Umbilical cord (tissue), 2 donors: ENCODE data around the gene SMIM3. TPM values are rescaled to one million over a fixed set of nuclear protein-coding genes. Genes with fewer than 3 reads are reported as not detected.
A peak's percentile ranks its signal among the peaks of the same experiment; 100 is the strongest.

ENCODE experiments used
- DNase-seq: peaks from one replicate; pipeline ENCODE4 v3.0.0-alpha.2; 2015; ENCODE audit warnings: low spot score
- total RNA-seq: library from RNA; depleted of rRNA; stranded (reverse); fragments of >200 nt; gene quantifications from one replicate; pipeline ENCODE4 v1.2.3, GENCODE V29; 2014; ENCODE audit warnings: low replicate concordance; ENCODE audit not compliant: insufficient read depth

The SMIM3 gene
- total RNA-seq, 1 donor from 2014 or later = 59.5 TPM

- no peak for DNase-seq
Measured at GRCh38 chr5:150765011-150765798, 13.4 kb upstream of the SMIM3 start.

GRCh38 chr5:150765799-150766169 lies 12.8 kb upstream of the SMIM3 start:
- no peak for DNase-seq

DNA sequence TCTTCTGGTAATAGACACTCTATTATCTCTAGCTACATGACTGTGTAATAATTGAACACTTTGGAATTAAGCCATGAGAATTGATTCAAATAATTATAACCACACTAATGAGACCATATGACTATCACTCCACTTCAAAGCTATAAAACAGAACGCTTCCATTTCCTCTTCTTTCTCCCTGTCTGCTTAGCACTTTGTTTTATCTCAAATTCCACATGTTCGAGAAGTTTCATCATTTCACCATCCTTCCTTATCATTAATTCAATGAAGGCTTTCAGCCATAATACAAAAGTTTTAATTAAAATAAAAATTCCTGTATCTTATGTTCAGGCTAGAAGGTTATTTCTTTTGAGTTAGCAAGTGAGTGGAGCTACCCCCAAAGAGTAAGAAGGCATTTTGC lies 12.3 kb upstream of the SMIM3 start:
- no peak for DNase-seq

- no peak for DNase-seq
Measured at GRCh38 chr5:150771034-150771795, 7.3 kb upstream of the SMIM3 start.

GRCh38 chr5:150774145-150774544 lies 4.4 kb upstream of the SMIM3 start:
- DNase-seq = no peak

DNA sequence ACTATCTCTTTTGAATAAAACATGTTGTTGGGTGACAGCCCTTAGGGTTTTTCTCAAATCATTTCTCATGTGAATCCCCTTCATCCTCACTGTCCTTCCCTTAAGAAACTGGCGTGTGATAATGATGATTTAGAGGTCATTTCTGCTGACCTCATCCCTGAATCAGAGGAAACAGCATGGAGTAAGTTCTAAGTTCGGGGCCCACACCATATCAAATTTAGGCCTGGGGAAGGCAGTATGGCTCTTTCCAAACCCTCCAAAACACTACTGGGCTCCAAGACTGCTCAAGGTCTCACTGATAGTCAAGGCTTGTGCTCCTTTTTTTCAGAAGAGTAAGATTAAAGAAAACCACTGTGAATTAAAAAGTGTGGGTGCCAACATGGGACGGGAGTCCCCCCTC lies 872 bp upstream of the SMIM3 start:
- no peak for DNase-seq

GRCh38 chr5:150778088-150778516 lies 455 bp upstream of the SMIM3 start:
- no peak for DNase-seq

DNA sequence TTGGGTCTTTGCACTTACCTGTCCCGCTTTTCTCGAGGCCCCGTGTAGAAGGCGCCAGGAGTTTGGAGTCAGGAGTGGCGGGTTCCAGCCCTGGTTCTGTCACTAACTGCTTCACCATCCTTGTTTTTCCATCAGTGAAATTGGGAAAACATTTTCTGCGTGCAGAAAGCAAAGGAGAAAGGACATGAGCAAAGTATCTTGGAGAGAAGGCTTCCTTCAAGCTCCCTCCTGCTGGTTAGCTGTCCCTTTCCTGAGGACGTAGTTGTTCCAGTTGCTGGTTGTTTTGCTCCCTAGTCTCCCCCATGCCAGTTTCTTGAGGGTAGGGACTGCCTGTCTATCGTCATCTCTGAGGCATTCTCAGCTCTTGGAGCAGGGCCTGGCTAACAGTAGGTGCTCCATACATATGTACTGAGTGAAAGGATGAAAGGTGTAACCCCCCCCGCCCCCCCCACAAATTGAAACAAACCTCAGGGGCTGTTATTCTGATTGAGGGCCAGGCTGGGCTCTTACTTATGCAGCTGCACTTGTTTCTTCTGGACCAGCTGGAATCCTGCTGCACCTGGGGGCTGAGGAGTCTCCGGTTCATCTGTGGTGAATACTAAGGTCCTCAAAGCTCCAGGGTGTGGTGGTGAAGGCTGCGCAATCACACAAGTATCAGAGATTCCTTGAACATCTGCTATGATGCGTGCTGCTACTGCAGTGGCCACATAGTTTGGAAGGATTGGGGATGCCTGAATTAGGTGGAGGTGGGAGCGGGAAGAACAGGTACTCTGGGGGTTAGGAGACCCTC lies 1.0 kb downstream of the SMIM3 start:
- no peak for DNase-seq

DNA sequence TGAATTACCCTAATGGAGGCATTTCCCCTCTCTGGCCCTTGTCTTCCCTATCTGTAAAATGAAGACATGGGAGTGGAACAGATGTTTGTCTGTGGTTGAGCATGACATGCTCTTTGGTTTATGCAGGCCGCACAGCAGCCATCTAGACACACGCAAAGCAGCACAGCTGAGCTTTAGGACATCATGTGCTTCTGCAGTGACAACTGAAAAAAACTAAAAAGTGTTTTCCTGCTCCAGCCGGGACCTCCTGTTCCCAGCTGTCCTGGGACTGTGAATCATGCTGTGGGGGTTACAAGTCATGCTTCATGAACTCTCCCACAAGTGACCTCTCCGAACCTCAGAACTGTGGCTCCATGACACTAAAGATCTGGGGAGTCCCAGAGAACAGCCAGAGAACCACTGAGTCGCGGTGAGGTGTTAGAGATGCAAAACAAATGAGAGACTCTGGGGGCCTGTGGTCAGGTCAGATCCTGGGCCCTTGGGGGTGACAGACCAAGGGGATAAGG lies 1.7 kb downstream of the SMIM3 start:
- no peak for DNase-seq

GRCh38 chr5:150780816-150781221 lies 2.3 kb downstream of the SMIM3 start:
- DNase-seq = no peak

- peak; percentile 97 for DNase-seq
Measured at GRCh38 chr5:150781706-150782614, 3.4 kb downstream of the SMIM3 start.

DNA sequence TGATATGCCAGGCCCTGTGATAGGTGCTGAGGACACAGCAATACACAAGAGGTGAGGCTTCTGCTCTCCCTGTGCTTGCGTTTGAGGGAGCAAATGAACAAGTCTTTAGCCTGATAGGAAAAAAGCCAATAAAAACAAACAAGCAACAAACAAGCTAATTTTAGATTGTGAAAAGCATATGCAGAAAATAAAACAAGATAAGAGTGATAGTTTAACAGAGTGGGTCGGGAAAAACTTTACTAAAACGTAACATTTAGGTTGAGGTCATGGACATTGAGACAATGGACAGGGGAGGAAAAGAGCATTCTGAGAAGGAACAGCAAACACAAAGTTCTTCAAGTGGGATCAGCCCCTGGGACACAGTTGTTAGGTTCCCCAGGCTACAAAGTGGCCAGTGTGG lies 4.3 kb downstream of the SMIM3 start:
- DNase-seq = no peak

DNA sequence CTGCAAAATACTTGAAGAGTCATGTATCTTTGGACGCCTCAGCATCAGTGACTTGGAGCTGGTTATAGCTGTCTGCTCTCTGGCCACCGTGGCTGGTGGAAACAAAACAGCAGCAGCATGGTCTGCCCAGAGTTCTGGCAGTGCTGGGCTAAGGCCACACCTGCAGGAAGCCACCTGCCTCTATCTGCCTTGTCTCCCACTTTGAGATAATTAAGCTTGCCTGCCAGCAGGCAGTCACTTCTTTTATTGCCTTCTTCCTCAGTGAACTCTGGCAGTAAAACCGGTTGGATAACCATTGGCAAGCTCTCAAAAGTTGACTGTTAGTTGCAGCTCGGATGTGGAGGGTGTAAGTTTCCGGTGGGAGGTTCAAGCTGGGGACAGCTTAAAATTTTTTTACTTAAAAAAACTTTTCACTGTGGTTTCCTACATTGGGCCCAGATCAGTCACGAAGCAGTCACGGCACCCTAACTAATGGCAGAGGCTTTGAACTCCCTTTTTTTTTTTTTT lies 4.9 kb downstream of the SMIM3 start:
- DNase-seq = peak; percentile 97

GRCh38 chr5:150785950-150786349 lies 7.4 kb downstream of the SMIM3 start:
- DNase-seq = no peak

DNA sequence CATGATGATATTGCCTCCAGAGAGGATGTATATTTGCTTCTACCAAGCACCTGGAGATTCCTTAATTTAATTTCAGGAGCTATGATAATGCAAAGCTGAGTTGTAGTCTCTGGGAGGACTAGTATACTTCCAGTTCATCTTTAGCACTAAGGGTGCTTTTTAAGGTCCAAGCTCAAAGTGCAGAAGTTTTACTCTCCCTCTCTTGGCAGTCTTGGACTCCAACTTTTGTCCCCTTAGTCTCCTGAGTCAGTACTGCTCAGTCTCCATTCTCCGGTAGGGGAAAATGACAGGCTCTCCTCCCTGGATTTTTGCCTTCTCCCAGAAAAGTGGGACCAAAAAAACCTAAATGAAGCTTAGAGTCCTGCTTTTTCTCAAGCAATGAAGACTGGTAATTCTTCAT lies 8.3 kb downstream of the SMIM3 start:
- no peak for DNase-seq

GRCh38 chr5:150787656-150788055 lies 9.1 kb downstream of the SMIM3 start:
- no peak for DNase-seq

DNA sequence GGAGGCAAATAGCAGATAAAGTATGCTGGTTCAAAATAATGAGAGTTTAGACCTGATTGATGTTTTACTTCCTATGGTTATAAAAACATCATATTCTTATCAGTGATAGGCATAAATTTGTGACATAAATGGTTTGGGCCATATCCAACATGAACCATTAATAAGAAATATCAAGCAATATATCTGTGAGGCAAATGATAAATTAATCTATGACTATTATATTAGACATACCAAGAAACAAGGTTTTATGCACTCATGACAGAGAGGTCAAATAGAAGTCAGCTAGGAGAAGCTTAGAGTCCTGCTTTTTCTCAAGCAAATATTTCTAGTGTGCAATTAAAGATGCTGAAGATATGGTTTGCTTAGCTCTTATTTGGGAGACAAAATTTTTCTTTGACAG lies 10.4 kb downstream of the SMIM3 start:
- DNase-seq = peak; percentile 71

DNA sequence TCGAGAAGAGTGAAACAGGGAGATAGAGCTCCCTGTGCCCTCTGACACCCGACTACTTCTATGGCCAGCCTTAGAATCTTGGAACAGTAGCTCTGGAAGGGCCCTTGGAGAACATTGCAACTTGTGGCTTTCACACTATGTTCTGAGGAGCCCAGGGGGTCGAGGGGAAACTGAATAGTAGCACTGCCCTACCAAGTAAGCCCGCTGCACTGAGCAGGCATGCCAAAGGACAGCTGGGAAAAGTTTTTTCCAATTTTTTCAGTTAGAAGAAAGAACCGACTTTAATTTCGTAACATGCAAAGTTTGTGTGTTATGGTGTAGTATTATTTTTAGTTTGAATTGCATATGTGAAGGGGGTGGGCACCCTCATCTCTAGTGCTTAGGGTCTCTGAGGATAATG lies 10.9 kb downstream of the SMIM3 start:
- DNase-seq = no peak

DNA sequence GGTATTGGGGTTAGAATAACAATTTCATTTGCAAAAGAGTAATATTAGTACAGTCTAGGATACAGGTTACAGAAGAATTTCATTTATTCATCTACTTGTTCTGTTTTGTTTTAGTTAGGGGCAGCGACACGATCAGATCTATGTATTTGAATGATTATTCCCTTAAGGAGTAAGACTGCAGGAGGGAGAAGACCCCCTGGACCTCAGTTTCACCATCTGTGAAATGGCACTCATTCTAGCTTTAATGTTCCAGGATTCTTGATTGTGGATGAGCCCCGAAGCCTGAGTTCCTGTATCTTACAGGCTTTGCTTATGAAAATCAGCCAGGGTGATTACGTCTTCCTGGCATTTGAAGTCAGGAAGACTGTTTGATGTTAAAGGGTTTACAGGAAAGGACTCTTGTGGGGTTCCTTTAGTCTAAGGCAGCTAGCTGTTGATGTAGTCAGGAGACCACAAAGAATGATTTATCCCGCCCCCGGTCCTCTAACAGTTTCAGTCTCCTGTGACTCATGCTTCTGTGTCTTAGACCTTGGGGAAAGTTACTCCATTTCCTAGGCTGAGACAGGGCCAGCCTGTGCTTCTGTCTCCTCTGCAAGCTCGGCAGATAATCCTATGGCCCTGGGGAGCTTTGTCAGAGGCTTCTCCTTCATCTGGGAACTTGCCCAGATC lies 11.5 kb downstream of the SMIM3 start:
- peak; percentile 98 for DNase-seq

- peak; percentile 71 for DNase-seq
Measured at GRCh38 chr5:150791536-150791935, 13.0 kb downstream of the SMIM3 start.
